RWPE1 (cell line): ENCODE data around the gene IER5L.

Experiments
- CTCF ChIA-PET: fragments of 350-600 bp; sonication (Branson Sonifier 250); formaldehyde crosslinking; extraction: SDS; loops from one replicate; lab custom pipeline; 2021; lab: Yijun Ruan, JAX
- POLR2A ChIA-PET: fragments of 400-600 bp; formaldehyde crosslinking; extraction: SDS; loops from one replicate; lab custom pipeline; 2020; ENCODE audit warnings: antibody characterized with exemption; ENCODE audit not compliant: low non-redundant PET; lab: Yijun Ruan, JAX
- DNase-seq: peaks from one replicate; pipeline ENCODE4 v3.0.0; 2012; ENCODE audit warnings: low spot score
- H3K27ac ChIP-seq: fragments of 450-650 bp; 2 replicates; pipeline ENCODE4 v1.5.1; 2017
- TF ChIP-seq, protein P1 (sequence below): fragments of 450-650 bp; conservative IDR thresholded peaks from 2 replicates; pipeline ENCODE4 v1.5.1; 2017; ENCODE audit warnings: low read depth, mild to moderate bottlenecking

The IER5L gene

DNA sequence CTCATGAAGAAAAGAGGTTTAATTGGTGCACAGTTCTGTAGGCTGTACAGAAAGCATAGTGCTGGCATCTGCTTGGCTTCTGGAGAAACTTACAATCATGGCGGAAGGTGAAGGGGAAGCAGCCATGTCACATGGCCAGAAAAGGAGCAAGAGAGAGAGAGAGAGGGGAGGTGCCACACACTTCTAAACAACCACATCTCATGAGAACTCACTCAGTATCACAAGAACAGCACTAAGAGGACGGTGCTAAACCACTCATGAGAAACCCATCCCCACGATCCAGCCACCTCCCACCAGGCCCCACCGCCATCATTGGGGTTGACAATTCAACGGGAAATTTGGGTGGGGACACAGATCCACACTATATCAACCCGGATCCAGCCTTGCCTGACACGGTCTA, 28.8 kb upstream of the IER5L start:
- no peak overlapping the region for H3K27ac ChIP-seq
- POLR2A ChIA-PET = no interaction called here
- TF ChIP-seq, protein P1, sequence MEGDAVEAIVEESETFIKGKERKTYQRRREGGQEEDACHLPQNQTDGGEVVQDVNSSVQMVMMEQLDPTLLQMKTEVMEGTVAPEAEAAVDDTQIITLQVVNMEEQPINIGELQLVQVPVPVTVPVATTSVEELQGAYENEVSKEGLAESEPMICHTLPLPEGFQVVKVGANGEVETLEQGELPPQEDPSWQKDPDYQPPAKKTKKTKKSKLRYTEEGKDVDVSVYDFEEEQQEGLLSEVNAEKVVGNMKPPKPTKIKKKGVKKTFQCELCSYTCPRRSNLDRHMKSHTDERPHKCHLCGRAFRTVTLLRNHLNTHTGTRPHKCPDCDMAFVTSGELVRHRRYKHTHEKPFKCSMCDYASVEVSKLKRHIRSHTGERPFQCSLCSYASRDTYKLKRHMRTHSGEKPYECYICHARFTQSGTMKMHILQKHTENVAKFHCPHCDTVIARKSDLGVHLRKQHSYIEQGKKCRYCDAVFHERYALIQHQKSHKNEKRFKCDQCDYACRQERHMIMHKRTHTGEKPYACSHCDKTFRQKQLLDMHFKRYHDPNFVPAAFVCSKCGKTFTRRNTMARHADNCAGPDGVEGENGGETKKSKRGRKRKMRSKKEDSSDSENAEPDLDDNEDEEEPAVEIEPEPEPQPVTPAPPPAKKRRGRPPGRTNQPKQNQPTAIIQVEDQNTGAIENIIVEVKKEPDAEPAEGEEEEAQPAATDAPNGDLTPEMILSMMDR = no peak
- no peak for DNase-seq
- CTCF ChIA-PET = no interaction called here

DNA sequence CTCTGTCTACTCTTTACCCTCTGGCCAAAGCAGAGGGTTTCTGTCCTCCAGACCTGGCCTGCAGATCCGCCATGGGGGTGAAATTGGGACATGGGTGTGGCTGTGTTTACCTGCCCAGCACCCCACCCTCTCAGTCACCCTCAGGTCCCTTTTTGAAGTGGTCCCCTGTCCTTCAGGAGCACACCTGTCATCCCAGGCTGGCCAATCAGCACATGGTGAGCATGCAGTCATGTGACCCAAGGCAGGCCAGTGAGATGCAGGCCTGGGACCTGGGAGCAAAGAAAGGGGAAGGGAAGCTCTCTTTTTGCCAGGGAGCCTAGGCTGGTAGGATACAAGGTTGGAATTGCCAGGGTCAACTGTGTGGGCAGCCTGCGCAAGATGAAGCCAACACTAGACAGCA, 28.3 kb upstream of the IER5L start:
- H3K27ac ChIP-seq = 0 out of 2 replicates have a peak overlapping the region, but pooled peaks have one; percentile 2
- ChIA-PET POLR2A (no interaction called here), CTCF (interaction anchor here (0.6 kb wide), 1 partner anchor 703 kb away, joined by 3 read pairs; no protein-coding TSS in a partner anchor)
- TF ChIP-seq, protein P1 = no peak
- no peak for DNase-seq

DNA sequence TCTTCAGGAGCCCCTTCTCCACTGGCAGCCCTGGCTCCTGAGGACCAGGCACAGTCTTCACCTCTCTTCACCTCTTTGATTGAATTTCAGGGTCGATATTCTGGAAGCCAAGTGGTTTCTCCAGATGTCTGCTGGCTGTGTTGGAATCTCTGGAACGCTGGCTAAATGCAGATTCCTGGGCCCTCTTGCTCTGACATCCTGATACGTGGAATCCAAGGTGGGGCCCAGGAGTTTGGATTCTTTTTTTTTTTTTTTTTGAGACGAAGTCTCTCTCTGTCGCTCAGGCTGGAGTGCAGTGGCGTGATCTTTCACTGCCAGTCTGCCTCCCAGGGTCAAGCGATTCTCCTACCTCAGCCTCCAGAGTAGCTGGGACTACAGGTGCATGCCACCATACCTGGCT, 26.8 kb upstream of the IER5L start:
- ChIA-PET POLR2A (interaction anchor here (0.6 kb wide), 1 partner anchor 27 kb away, joined by 5 read pairs; the partner anchor contains the start of gene IER5L), CTCF (no interaction called here)
- DNase-seq = no peak
- TF ChIP-seq, protein P1 = no peak
- no peak overlapping the region for H3K27ac ChIP-seq

DNA sequence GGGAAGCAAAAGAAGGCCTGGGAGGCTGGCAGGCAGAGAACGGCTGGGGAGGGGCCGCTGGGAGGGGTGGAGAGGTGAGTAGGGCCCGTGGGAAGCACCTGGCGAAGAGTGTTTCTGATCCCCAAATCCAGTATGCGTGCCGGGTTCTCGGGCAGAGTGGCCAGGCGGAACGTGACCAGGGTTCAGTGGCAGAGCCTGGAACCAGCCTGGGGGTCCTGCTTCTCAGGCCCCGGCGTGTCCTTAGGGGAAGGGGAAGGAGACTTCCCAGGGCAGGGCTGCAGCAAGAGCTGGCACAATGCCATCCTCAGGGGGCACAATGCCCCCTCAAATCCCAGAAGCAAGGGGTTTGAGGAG, 25.5 kb upstream of the IER5L start:
- POLR2A ChIA-PET = no interaction called here
- H3K27ac ChIP-seq = peak overlapping the region; percentile 79
- CTCF ChIA-PET = no interaction called here
- no peak for DNase-seq
- TF ChIP-seq, protein P1 = no peak

DNA sequence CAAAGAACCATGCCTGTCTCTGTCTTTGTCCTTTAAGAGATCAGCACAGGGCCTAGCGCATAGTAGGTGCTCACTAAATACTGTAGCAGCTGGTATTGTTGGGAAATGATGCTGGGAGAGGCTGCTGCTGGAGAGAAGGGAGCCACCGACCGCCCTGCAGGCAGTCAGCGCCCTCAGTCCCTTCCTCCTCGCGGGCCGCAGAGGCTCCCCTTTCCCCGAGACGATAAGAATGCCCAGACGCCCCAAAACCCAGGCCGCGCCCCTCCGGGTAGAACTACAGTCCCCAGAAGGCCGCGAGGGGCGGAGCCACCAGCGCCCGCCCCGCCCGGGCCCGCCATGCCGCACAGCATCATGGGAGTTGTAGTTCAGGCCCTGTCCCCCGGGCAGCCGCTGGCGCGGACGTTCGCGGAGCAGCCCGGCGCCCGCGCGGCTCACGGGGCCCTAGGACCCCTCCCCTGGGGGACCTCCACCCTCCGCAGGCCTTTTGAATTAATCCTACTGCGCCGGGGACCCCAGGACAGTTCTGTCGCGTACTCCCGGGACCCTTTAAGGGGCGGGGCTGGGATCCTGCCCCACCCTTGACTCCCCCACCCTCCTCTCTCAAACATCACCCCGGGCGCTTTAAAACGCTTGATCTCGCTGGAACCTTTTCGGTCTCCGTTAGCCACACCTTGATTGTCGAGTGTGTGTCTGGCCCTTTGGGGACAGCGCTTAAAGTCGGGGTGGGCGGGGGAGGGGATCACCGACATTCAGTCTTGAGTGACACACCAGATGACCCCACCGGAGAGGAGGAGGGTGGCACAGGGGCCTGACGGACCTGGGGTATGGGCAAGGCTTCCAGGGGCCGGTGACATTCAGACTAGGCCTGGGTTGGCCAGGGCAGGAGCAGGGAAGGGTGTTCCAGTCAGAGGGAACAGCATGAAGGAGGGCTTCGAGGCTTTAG, 24.8 kb upstream of the IER5L start:
- POLR2A ChIA-PET = interaction anchor here (0.8 kb wide), 1 partner anchor 10 kb away, joined by 4 read pairs; no protein-coding TSS in a partner anchor
- CTCF ChIA-PET = interaction anchor here (0.7 to 0.9 kb wide), 2 partner anchors 10 to 71 kb away, joined by 3 read pairs; no protein-coding TSS in a partner anchor
- H3K27ac ChIP-seq = peak overlapping the region; percentile 79
- peak; percentile 95 for DNase-seq
- TF ChIP-seq, protein P1 = no peak

DNA sequence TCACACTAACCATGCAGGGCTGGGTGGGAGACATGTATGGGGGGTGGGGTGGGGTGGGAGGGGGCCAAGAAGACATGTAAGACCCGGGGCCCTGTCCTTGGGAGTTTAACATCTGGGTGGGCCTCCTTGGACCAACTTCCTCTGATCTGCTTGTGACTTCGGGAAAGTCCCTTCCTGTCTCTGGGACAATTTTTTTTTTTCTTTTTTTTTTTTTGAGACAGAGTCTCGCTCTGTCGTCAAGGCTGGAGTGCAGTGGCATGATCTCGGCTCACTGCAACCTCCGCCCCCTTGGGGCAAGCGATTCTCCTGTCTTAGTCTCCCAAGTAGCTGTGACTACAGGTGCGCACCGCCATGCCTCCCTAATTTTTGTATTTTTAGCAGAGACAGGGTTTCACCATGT, 23.8 kb upstream of the IER5L start:
- peak overlapping the region; percentile 79 for H3K27ac ChIP-seq
- ChIA-PET POLR2A (interaction anchor here (0.8 kb wide), 1 partner anchor 11 kb away, joined by 4 read pairs; no protein-coding TSS in a partner anchor), CTCF (interaction anchor here (0.9 kb wide), 1 partner anchor 70 kb away, joined by 3 read pairs; no protein-coding TSS in a partner anchor)
- TF ChIP-seq, protein P1 = no peak
- DNase-seq = no peak
